Astrocyte of the cerebellum (primary cell): Measurements from ENCODE around the gene USH1G.
"Not testable (repeated sequence)": the region's sequence is repeated elsewhere in the genome, so short reads cannot be mapped to it uniquely, and the experiment has no call there.

ENCODE experiments used
- DNase-seq: peaks from one replicate; pipeline ENCODE4 v3.0.0-alpha.2; 2011; ENCODE audit warnings: low read depth
- H3K4me3 ChIP-seq: 2 replicates; pipeline ENCODE4 v1.5.1; 2011; ENCODE audit warnings: mild to moderate bottlenecking, low read depth, low read length, moderate library complexity
- in situ Hi-C: cut with HindIII; loops from 2 replicates; pipeline ENCODE4 v1.10.0; 2017; ENCODE audit warnings: low sequenced_read_pairs
- TF ChIP-seq, protein P1 (sequence below): IDR thresholded peaks from 2 replicates; pipeline ENCODE4 v1.5.1; 2012; ENCODE audit warnings: low read length, low read depth, moderate library complexity, mild to moderate bottlenecking; ENCODE audit errors: missing control alignments

Gene USH1G

DNA sequence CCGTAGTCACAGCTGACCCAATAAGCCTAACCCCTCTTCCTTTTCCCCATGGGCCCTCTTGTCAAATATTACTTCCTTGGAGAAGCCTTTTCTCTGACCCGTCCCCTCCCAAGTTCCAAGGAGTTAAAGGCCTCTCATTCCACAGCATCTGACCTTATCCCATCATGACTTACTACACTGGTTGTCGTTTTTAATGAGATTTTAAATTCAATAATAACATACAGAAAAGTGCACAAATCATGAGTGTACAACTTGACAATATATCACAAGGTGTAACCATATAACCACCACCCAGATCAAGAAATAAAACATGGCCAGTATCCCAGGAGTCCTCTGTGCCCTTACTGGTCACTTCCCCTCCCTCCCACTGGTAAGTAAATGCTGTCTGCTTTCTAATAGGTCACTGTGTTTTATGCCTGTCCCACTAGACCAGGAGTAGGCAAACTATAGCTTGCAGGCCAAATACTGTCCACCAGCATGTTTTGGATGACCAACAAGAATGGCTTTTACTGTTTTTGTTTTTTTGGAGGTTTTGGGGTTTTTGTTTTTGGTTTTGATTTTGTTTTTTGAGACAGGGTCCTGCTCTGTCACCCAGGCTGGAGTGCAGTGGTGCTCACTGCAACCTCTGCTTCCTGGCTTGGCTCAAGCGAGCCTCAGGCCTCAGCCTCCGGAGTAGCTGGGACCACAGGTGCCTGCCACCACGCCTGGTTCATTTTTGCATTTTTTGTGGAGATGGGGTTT lies 49.0 kb downstream of the USH1G start:
- H3K4me3 ChIP-seq = peak overlapping the region; percentile 54
- DNase-seq = no peak
- in situ Hi-C loops = no loop called here
- TF ChIP-seq, protein P1, sequence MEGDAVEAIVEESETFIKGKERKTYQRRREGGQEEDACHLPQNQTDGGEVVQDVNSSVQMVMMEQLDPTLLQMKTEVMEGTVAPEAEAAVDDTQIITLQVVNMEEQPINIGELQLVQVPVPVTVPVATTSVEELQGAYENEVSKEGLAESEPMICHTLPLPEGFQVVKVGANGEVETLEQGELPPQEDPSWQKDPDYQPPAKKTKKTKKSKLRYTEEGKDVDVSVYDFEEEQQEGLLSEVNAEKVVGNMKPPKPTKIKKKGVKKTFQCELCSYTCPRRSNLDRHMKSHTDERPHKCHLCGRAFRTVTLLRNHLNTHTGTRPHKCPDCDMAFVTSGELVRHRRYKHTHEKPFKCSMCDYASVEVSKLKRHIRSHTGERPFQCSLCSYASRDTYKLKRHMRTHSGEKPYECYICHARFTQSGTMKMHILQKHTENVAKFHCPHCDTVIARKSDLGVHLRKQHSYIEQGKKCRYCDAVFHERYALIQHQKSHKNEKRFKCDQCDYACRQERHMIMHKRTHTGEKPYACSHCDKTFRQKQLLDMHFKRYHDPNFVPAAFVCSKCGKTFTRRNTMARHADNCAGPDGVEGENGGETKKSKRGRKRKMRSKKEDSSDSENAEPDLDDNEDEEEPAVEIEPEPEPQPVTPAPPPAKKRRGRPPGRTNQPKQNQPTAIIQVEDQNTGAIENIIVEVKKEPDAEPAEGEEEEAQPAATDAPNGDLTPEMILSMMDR = no peak

DNA sequence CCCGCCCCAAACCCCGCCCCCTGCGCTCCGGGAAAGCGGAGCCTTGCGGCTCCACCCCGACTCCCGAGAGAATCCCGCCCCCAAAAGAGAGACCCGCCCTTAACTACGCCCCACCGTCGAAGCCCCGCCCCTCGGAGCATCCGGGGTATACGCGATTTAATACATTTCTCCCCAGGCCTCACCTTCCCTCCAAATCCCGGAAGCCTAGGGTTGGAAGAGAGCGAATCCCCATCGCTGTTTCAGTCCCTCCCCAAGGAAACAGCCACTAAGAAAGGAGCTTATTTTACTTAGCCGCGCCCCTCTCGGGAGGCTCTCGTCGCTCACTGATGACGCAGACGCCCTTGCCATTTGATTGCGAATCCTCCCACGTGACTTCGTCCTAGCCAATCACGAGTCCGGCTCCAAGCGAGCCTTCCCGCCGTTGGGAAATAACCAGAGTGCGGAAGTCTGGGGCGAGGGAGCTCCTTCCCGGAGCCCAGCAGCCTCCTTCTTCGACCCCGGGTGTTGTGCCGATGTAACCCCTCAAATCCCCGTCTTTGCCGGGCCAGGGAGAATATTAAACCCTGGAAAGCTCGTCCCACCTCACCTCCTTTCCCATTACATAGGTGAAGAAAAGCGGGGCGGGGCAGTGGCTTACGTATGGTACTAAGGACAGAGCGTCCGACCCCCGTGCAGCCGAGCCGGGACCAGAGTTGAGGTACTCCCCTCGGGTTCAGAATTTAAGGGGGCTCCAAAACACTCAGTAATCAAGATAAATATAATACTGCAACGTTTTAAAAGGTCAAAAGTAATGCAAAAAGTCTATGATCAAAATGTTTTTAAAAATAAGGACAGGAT lies 49.8 kb downstream of the USH1G start:
- TF ChIP-seq, protein P1 = no peak
- in situ Hi-C loops = no loop called here
- peak overlapping the region; percentile 75 for H3K4me3 ChIP-seq
- DNase-seq = peak; percentile 100

DNA sequence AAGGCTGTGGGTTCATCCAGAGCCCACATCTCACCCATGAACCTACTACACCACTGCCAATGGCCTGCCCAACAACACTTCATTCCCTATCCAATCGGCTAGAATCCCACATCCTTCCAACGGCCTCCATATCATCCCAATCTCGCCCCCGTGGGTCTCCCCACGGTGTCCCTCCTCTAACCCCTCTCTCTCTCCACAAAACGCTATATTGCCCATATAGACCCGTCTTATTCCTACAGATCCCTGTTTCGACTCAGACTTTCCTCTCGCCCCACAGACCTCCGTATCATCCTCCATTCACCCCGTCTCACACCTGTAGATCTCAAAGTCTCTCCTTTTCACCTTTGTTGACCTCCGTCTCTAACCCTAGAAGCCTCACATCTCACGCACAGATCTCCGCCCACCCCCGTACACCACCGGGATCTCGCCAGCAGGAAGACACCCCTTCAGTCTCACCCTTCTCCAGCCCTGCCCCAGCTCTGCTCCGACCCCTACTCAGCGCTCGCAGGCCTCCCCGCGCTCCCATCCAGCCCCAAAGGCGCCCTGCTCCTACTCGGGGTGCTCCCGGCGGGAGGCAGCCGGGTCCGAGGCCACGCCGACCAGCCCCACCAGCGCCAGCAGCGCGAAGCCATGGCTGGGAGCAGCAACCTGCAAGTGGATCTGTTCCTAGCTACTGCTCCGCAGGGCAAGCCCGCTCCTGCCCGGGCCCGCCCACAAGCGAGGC lies 50.6 kb downstream of the USH1G start, which contains the start of gene FDXR:
Gene FDXR (minus strand): TSS at position 682 of the 724 bp plus-strand sequence. CDS start 50 bp downstream, at position 632.
- in situ Hi-C loops = no loop called here
- no peak for DNase-seq
- peak within 1 kb of the TSS; percentile 75 for H3K4me3 ChIP-seq
- TF ChIP-seq, protein P1 = no peak

DNA sequence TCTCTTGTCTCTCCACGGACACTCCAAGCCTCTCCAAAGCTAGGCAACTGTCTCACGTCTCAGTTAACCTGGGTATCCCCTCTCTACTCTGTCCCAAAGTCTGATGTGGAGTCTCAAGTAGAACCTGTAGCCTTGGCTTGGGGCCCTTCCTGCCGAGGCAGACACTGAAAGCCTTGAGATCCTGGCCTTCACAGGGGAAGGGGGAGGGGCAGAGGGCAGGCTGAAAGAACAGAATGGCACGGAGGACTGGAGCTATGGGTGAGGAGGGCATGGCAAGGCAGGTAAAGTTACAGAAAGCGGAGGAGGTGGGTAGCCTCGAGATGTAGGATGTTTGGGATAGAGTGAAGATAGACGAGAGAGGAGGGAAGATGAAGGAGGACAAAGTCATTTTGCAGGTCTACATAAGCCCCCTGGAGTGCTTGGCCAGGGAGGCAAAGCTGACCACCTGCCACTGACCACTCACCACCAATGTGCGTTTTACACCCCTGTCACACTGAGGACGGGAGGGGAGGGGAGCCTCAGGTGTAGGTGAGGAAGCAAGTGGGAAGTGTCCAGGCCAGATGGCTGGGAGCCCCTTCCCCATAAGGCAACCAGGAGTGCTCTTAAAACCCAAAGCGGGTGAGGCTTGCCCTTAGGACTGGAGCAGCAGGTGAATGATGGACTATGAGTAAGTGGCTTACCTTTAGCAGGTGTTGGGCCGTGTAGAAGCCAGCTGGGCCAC lies 51.5 kb downstream of the USH1G start:
- TF ChIP-seq, protein P1 = no peak
- DNase-seq = no peak
- peak overlapping the region; percentile 75 for H3K4me3 ChIP-seq
- in situ Hi-C loops = no loop called here

DNA sequence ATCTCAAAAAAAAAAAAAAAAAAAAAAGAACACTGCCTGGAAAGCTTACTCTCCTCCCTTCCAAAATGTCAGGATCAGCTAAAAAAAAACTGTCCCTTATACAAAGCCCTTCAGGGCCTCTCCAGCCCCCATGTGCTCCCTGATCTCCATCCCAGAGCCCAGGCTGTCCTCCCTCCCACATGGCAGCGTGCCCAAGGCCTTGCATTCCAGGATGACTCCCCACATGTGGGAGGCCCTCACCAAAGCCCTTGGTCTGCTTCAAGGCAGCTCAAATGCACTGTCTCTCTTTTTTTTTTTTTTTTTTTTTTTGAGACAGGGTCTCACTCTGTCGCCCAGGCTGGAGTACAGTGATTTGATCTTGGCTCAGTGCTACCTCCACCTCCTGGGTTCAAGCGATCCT lies 52.5 kb downstream of the USH1G start:
- TF ChIP-seq, protein P1 = no peak
- in situ Hi-C loops = no loop called here
- no peak overlapping the region for H3K4me3 ChIP-seq
- DNase-seq = no peak

DNA sequence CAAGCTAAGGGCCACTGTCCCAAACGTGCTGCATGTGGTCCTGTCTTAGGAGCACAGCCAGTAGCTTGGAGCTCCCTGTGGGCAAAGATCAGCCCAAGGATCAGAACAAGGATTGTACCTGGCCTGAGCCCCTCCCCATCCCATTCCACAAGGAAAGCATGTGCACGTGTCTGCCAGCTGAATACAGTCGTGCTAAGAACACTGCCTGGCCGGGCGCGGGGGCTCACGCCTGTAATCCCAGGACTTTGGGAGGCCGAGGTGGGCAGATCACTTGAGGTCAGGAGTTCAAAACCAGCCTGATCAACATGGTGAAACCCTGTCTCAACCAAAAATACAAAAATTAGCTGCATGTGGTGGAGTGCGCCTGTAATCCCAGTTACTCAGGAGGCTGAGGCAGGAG lies 53.0 kb downstream of the USH1G start:
- in situ Hi-C loops, DNase-seq, H3K4me3 ChIP-seq: not testable (repeated sequence)
